Measurements from ENCODE around the gene XYLT1.

GRCh38 chr16:17515421-17516210 is 44.9 kb upstream of the XYLT1 start:
- no peak for TF ChIP-seq MAFK (IDR thresholded peaks at IDR 0.05; ENCODE audit: low read depth, low read length)
- no peak for TF ChIP-seq E2F6 (IDR thresholded peaks at IDR 0.05)
- no peak for TF ChIP-seq YY1 (IDR thresholded peaks at IDR 0.05; ENCODE audit: low read depth, low read length)
- TF ChIP-seq, protein P1, sequence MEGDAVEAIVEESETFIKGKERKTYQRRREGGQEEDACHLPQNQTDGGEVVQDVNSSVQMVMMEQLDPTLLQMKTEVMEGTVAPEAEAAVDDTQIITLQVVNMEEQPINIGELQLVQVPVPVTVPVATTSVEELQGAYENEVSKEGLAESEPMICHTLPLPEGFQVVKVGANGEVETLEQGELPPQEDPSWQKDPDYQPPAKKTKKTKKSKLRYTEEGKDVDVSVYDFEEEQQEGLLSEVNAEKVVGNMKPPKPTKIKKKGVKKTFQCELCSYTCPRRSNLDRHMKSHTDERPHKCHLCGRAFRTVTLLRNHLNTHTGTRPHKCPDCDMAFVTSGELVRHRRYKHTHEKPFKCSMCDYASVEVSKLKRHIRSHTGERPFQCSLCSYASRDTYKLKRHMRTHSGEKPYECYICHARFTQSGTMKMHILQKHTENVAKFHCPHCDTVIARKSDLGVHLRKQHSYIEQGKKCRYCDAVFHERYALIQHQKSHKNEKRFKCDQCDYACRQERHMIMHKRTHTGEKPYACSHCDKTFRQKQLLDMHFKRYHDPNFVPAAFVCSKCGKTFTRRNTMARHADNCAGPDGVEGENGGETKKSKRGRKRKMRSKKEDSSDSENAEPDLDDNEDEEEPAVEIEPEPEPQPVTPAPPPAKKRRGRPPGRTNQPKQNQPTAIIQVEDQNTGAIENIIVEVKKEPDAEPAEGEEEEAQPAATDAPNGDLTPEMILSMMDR (IDR thresholded peaks at IDR 0.05; ENCODE audit: control extremely low read depth in 1 of 3, insufficient read depth in 1 of 3, low read depth in 1 of 3, low read length in 3 of 3): no peak
- TF ChIP-seq SUZ12 (IDR thresholded peaks at IDR 0.05; ENCODE audit: low read length): no peak
- TF ChIP-seq EZH2 (IDR thresholded peaks at IDR 0.05; ENCODE audit: low read depth, low read length, severe bottlenecking): no peak
- TF ChIP-seq BRCA1 (IDR thresholded peaks at IDR 0.05; ENCODE audit: low read depth, low read length): no peak
- no peak for TF ChIP-seq SIRT6 (IDR thresholded peaks at IDR 0.05; ENCODE audit: low read length)

All from H1 (cell line).